Activated gamma-delta T cell treated with Interleukin-2 at 50 U/mL for 16 hours (primary cell): Measurements from ENCODE around the gene COX6A1.

ENCODE experiments used
- DNase-seq: peaks from one replicate; pipeline ENCODE4 v3.0.0-alpha.2; 2020

Gene COX6A1

GRCh38 chr12:120437735-120438494, at the start of gene COX6A1:
COX6A1 (plus strand) TSS chr12:120438113; CDS start chr12:120438127, 14 bp downstream.
- peak; percentile 97 for DNase-seq

GRCh38 chr12:120388691-120389481, 49.0 kb upstream of the COX6A1 start:
- no peak for DNase-seq

- no peak for DNase-seq
These were observed 47.3 kb upstream of the COX6A1 start for GRCh38 chr12:120390540-120391120.

GRCh38 chr12:120394483-120395367, 43.2 kb upstream of the COX6A1 start:
- no peak for DNase-seq

- no peak for DNase-seq
These were observed 39.9 kb upstream of the COX6A1 start for GRCh38 chr12:120397824-120398540.

GRCh38 chr12:120399531-120399930, 38.4 kb upstream of the COX6A1 start:
- DNase-seq: no peak

- DNase-seq: no peak
These were observed 35.7 kb upstream of the COX6A1 start for GRCh38 chr12:120402217-120402616.

- DNase-seq: no peak
These were observed 34.0 kb upstream of the COX6A1 start for GRCh38 chr12:120403869-120404268.

- no peak for DNase-seq
These were observed 33.6 kb upstream of the COX6A1 start for GRCh38 chr12:120404271-120404670.

GRCh38 chr12:120406069-120406468, 31.8 kb upstream of the COX6A1 start:
- DNase-seq: no peak

GRCh38 chr12:120406553-120406952, 31.4 kb upstream of the COX6A1 start:
- DNase-seq: no peak

GRCh38 chr12:120408771-120409170, 29.1 kb upstream of the COX6A1 start:
- DNase-seq: no peak

- no peak for DNase-seq
These were observed 25.5 kb upstream of the COX6A1 start for GRCh38 chr12:120412421-120412820.

- no peak for DNase-seq
These were observed 23.8 kb upstream of the COX6A1 start for GRCh38 chr12:120413901-120414695.

GRCh38 chr12:120416490-120417216, 21.3 kb upstream of the COX6A1 start:
- no peak for DNase-seq

- no peak for DNase-seq
These were observed 19.9 kb upstream of the COX6A1 start for GRCh38 chr12:120417917-120418580.

GRCh38 chr12:120421701-120422100, 16.2 kb upstream of the COX6A1 start:
- DNase-seq: no peak

GRCh38 chr12:120422892-120423456, 14.9 kb upstream of the COX6A1 start:
- DNase-seq: no peak

- no peak for DNase-seq
These were observed 12.1 kb upstream of the COX6A1 start for GRCh38 chr12:120425797-120426196.
